ENCODE data around the gene KCNMA1. TPM values are rescaled to one million over a fixed set of nuclear protein-coding genes. Genes with fewer than 3 reads are reported as not detected.

The KCNMA1 gene
- total and polyA plus RNA-seq, 2 donors (not counting 1 experiment from before 2014, with no cell fraction given), result 0.82 to 3.1 TPM

- Histone ChIP-seq H3K4me2 (replicated peaks; ENCODE audit: low read depth, low read length, poor library complexity, severe bottlenecking) (no peak overlapping the region), H3K4me3 (ENCODE audit: control extremely low read depth in 1 of 5, extremely low read depth in 1 of 5, insufficient read depth in 1 of 5, low read depth in 2 of 5, low read length in 4 of 5) (no peak overlapping the region), H3K36me3 (replicated peaks in 1 of 2; ENCODE audit: control extremely low read depth in 1 of 2, control insufficient read depth in 1 of 2, extremely low read depth in 1 of 2, insufficient read depth in 2 of 2, low read length in 1 of 2) (no peaks in the 10 kb centered on the region), H3K79me2 (ENCODE audit: control insufficient read depth, insufficient read depth, low read length) (no peaks in the 10 kb centered on the region), H2AFZ (ENCODE audit: insufficient read depth, low read depth, low read length, poor library complexity, severe bottlenecking) (no peak overlapping the region), H3K4me1 (ENCODE audit: control insufficient read depth in 2 of 2, insufficient read depth in 2 of 2, low read length in 2 of 2) (no peaks in the 10 kb centered on the region), H3K27me3 (replicated peaks in 1 of 4; ENCODE audit: control extremely low read depth in 1 of 4, control insufficient read depth in 3 of 4, insufficient read depth in 4 of 4, low read length in 3 of 4) (peaks cover 0 to 9% (median 0%) of the 10 kb centered on the region in 4 experiments), H4K20me1 (ENCODE audit: control insufficient read depth, insufficient read depth, low read length, poor library complexity, severe bottlenecking) (no peaks in the 10 kb centered on the region), H3K9ac (ENCODE audit: low read length) (no peak overlapping the region), H3K9me3 (ENCODE audit: control extremely low read depth in 1 of 3, control insufficient read depth in 2 of 3, insufficient read depth in 1 of 3, low read length in 2 of 3) (no peaks in the 10 kb centered on the region), H3K27ac (ENCODE audit: low read length in 2 of 2) (no peak overlapping the region)
- WGBS (ENCODE audit: insufficient coverage), result 42% methylated on average over 7 of the region's 12 CpGs
- no peak overlapping the region for H3K4me3 Mint-ChIP-seq
- no peaks in the 10 kb centered on the region for H3K9me3 Mint-ChIP-seq (ENCODE audit: insufficient read depth)
- TF ChIP-seq EZH2 (IDR thresholded peaks at IDR 0.05; ENCODE audit: borderline replicate concordance, insufficient read depth, low read depth, low read length, poor library complexity, severe bottlenecking) (no peak), CTCF (IDR thresholded peaks at IDR 0.05) (peak; percentile 20)
- intact Hi-C loops (cut with micrococcal nuclease), result loop anchor here (1.0 kb wide), 1 partner anchor 251 kb away; no protein-coding TSS in a partner anchor
- DNase-seq (peak; percentile 42), ATAC-seq (ENCODE audit: low read depth) (no peak)
- H3K4me1 Mint-ChIP-seq, result peaks cover 5% of the 10 kb centered on the region
- H3K27me3 Mint-ChIP-seq, result peaks cover 11% of the 10 kb centered on the region
- H3K27ac Mint-ChIP-seq, result no peak overlapping the region
- ChIA-PET POLR2A (no interaction called here), CTCF (interaction anchor here (1.0 to 4.2 kb wide), 4 partner anchors 217 to 254 kb away, joined by 3 to 26 read pairs (median 4); no protein-coding TSS in a partner anchor)
Measured at GRCh38 chr10:77391605-77392235, 245.9 kb downstream of the KCNMA1 start.

- H3K4me1 Mint-ChIP-seq, result peaks cover 7% of the 10 kb centered on the region
- H2AFZ ChIP-seq (ENCODE audit: insufficient read depth, low read depth, low read length, poor library complexity, severe bottlenecking), result no peak overlapping the region
Measured at GRCh38 chr10:77390481-77390891, 247.1 kb downstream of the KCNMA1 start.

More at GRCh38 chr10:77390481-77390891, 247.1 kb downstream of the KCNMA1 start:
- intact Hi-C loops (cut with micrococcal nuclease), result no loop called here
- Histone ChIP-seq H3K79me2 (ENCODE audit: control insufficient read depth, insufficient read depth, low read length) (no peaks in the 10 kb centered on the region), H3K4me1 (ENCODE audit: control insufficient read depth in 2 of 2, insufficient read depth in 2 of 2, low read length in 2 of 2) (no peaks in the 10 kb centered on the region), H3K9me3 (ENCODE audit: control extremely low read depth in 1 of 3, control insufficient read depth in 2 of 3, insufficient read depth in 1 of 3, low read length in 2 of 3) (no peaks in the 10 kb centered on the region), H3K27ac (ENCODE audit: low read length in 2 of 2) (no peak overlapping the region), H3K9ac (ENCODE audit: low read length) (no peak overlapping the region), H3K4me2 (replicated peaks; ENCODE audit: low read depth, low read length, poor library complexity, severe bottlenecking) (no peak overlapping the region), H3K36me3 (replicated peaks in 1 of 2; ENCODE audit: control extremely low read depth in 1 of 2, control insufficient read depth in 1 of 2, extremely low read depth in 1 of 2, insufficient read depth in 2 of 2, low read length in 1 of 2) (no peaks in the 10 kb centered on the region), H3K27me3 (replicated peaks in 1 of 4; ENCODE audit: control extremely low read depth in 1 of 4, control insufficient read depth in 3 of 4, insufficient read depth in 4 of 4, low read length in 3 of 4) (peaks cover 0 to 9% (median 0%) of the 10 kb centered on the region in 4 experiments), H4K20me1 (ENCODE audit: control insufficient read depth, insufficient read depth, low read length, poor library complexity, severe bottlenecking) (no peaks in the 10 kb centered on the region), H3K4me3 (ENCODE audit: control extremely low read depth in 1 of 5, extremely low read depth in 1 of 5, insufficient read depth in 1 of 5, low read depth in 2 of 5, low read length in 4 of 5) (no peak overlapping the region)
- POLR2A ChIA-PET, result no interaction called here
- ATAC-seq (ENCODE audit: low read depth) (no peak), DNase-seq (no peak)
- H3K27ac Mint-ChIP-seq, result no peak overlapping the region
- no peak for TF ChIP-seq EZH2 (IDR thresholded peaks at IDR 0.05; ENCODE audit: borderline replicate concordance, insufficient read depth, low read depth, low read length, poor library complexity, severe bottlenecking)
- no peak for TF ChIP-seq CTCF (IDR thresholded peaks at IDR 0.05)
- WGBS (ENCODE audit: insufficient coverage), result 85% methylated on average over 2 of the region's 2 CpGs
- H3K4me3 Mint-ChIP-seq, result no peak overlapping the region
- H3K27me3 Mint-ChIP-seq, result peaks cover 13% of the 10 kb centered on the region
- CTCF ChIA-PET, result interaction anchor here (4.2 kb wide), 1 partner anchor 252 kb away, joined by 26 read pairs; no protein-coding TSS in a partner anchor
- no peaks in the 10 kb centered on the region for H3K9me3 Mint-ChIP-seq (ENCODE audit: insufficient read depth)

All from B cell (primary cell).